Measurements from ENCODE around the gene RPLP1. TPM values are rescaled to one million over a fixed set of nuclear protein-coding genes. Genes with fewer than 3 reads are reported as not detected.

RPLP1 gene
- total RNA-seq, 1 experiment from 2014 or later, result 1,651 TPM

DNA sequence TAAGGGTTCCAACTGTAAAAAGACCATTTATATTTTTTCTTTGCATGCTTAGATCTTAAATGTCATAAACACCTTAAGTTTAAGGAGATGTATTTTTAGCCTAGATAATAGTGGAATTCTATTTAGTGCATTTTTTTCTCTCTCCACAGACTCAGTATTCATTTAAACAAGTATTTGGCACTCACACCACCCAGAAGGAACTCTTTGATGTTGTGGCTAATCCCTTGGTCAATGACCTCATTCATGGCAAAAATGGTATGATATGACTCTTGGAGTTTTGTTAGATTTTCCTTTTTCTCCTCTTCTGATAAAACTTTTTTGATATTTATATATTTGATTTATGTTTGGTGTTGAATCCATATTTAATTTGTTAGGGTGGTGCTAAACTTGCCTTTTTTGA, 31.1 kb upstream of the RPLP1 start:
- no peak for DNase-seq
- Histone ChIP-seq H3K4me3 (no peak overlapping the region), H3K9me2 (ENCODE audit: insufficient read depth) (no peaks in the 10 kb centered on the region), H3K79me2 (ENCODE audit: low read depth) (peaks cover 37% of the 10 kb centered on the region), H3K27ac (no peak overlapping the region), H3K36me3 (ENCODE audit: low read depth) (peaks cover 52% of the 10 kb centered on the region), H2AFZ (no peak overlapping the region), H3K9me3 (ENCODE audit: insufficient read depth, low read depth) (no peaks in the 10 kb centered on the region), H3F3A (ENCODE audit: insufficient read depth, low read depth) (no peaks in the 10 kb centered on the region), H3K4me1 (replicated peaks; ENCODE audit: insufficient read depth) (peaks cover under 1% of the 10 kb centered on the region; the same call in 1 of the 2 replicates), H4K20me1 (ENCODE audit: insufficient read depth) (peaks cover 3% of the 10 kb centered on the region; the same call in 1 of the 2 replicates), H3K27me3 (ENCODE audit: insufficient read depth, low read depth) (no peaks in the 10 kb centered on the region), H3K4me2 (no peak overlapping the region)
- intact Hi-C loops (cut with micrococcal nuclease; ENCODE audit: unreplicated experiment), result no loop called here
- CTCF ChIA-PET, result interaction anchor here (0.7 kb wide), 1 partner anchor 396 kb away, joined by 4 read pairs; no protein-coding TSS in a partner anchor
- no peak for TF ChIP-seq EZH2 (IDR thresholded peaks at IDR 0.05; ENCODE audit: low read depth)
- TF ChIP-seq, protein P1, sequence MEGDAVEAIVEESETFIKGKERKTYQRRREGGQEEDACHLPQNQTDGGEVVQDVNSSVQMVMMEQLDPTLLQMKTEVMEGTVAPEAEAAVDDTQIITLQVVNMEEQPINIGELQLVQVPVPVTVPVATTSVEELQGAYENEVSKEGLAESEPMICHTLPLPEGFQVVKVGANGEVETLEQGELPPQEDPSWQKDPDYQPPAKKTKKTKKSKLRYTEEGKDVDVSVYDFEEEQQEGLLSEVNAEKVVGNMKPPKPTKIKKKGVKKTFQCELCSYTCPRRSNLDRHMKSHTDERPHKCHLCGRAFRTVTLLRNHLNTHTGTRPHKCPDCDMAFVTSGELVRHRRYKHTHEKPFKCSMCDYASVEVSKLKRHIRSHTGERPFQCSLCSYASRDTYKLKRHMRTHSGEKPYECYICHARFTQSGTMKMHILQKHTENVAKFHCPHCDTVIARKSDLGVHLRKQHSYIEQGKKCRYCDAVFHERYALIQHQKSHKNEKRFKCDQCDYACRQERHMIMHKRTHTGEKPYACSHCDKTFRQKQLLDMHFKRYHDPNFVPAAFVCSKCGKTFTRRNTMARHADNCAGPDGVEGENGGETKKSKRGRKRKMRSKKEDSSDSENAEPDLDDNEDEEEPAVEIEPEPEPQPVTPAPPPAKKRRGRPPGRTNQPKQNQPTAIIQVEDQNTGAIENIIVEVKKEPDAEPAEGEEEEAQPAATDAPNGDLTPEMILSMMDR (conservative IDR thresholded peaks at IDR 0.05), result no peak
- BruUV-seq (replicated peaks), result no TSS peak
- POLR2A ChIA-PET (ENCODE audit: unreplicated experiment), result no interaction called here

DNA sequence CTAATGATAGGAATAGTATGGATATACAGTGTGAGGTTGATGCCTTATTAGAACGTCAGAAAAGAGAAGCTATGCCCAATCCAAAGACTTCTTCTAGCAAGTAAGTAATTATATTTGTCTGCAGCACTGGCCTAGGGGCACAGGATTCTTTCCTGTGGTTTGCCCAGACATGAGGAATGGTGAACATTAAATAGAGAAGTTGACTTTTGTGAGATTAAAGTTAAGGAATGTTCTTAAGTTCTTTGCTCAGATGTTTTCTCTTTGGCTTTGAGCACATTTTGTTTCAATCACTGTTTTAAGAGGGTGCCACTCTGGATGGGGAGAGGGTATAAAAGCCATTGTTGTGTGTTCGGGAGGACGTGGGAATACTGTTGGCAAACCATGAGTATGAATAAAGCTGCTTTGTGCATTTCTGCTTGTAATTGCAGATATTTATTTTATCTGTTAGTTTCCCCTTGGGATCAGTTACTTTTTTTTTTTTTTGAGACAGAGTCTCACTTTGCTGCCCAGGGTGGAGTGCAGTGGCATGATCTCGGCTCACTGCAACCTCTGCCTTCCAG, 30.2 kb upstream of the RPLP1 start:
- BruUV-seq (replicated peaks), result no TSS peak
- CTCF ChIA-PET, result interaction anchor here (0.7 kb wide), 1 partner anchor 397 kb away, joined by 4 read pairs; no protein-coding TSS in a partner anchor

DNA sequence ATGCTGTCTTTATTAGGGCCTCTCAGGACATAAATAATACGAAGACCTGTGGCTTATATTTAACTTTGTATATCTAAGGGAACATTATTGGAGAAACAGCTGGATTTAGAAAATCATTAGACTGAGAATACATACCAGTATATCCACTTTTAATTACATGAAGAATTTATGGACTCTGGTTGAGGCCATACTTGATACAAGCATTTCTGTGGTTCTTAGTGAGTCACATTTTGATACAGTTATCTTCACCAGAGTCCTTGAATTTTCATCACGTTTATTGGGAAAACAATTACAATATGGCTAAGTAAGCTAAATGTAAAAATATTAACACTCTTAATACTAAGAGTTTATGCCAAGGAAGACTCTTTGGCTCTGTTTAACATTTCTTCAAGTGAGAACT, 28.6 kb upstream of the RPLP1 start:
- H2AFZ ChIP-seq, result no peak overlapping the region
- no peak overlapping the region for H3K4me2 ChIP-seq
- POLR2A ChIA-PET (ENCODE audit: unreplicated experiment), result interaction anchor here (0.6 kb wide), 1 partner anchor 385 kb away, joined by 6 read pairs; no protein-coding TSS in a partner anchor
- DNase-seq, result no peak
- no peak overlapping the region for H3K27ac ChIP-seq
- H3K27me3 ChIP-seq (ENCODE audit: insufficient read depth, low read depth), result no peaks in the 10 kb centered on the region
- no peak overlapping the region for H3K4me3 ChIP-seq
- no peaks in the 10 kb centered on the region for H3K9me2 ChIP-seq (ENCODE audit: insufficient read depth)
- intact Hi-C loops (cut with micrococcal nuclease; ENCODE audit: unreplicated experiment), result no loop called here
- H4K20me1 ChIP-seq (ENCODE audit: insufficient read depth), result no peaks in the 10 kb centered on the region
- no TSS peak for BruUV-seq (replicated peaks)
- peaks cover 12% of the 10 kb centered on the region for H3K79me2 ChIP-seq (ENCODE audit: low read depth)
- H3K4me1 ChIP-seq (replicated peaks; ENCODE audit: insufficient read depth), result no peaks in the 10 kb centered on the region
- CTCF ChIA-PET, result no interaction called here
- TF ChIP-seq, protein P1 (conservative IDR thresholded peaks at IDR 0.05), result no peak
- no peak for TF ChIP-seq EZH2 (IDR thresholded peaks at IDR 0.05; ENCODE audit: low read depth)
- peaks cover 39% of the 10 kb centered on the region for H3K36me3 ChIP-seq (ENCODE audit: low read depth)
- H3K9me3 ChIP-seq (ENCODE audit: insufficient read depth, low read depth), result no peaks in the 10 kb centered on the region
- H3F3A ChIP-seq (ENCODE audit: insufficient read depth, low read depth), result no peaks in the 10 kb centered on the region

More for the DNA sequence above, 30.2 kb upstream of the RPLP1 start:
- Histone ChIP-seq H3K36me3 (ENCODE audit: low read depth) (peaks cover 47% of the 10 kb centered on the region), H3K9me2 (ENCODE audit: insufficient read depth) (no peaks in the 10 kb centered on the region), H2AFZ (no peak overlapping the region), H3K27ac (no peak overlapping the region), H3K79me2 (ENCODE audit: low read depth) (peaks cover 28% of the 10 kb centered on the region), H3K4me1 (replicated peaks; ENCODE audit: insufficient read depth) (no peaks in the 10 kb centered on the region; the same call in 1 of the 2 replicates), H4K20me1 (ENCODE audit: insufficient read depth) (peaks cover 3% of the 10 kb centered on the region; the same call in 1 of the 2 replicates), H3K4me3 (no peak overlapping the region), H3F3A (ENCODE audit: insufficient read depth, low read depth) (no peaks in the 10 kb centered on the region), H3K9me3 (ENCODE audit: insufficient read depth, low read depth) (no peaks in the 10 kb centered on the region), H3K4me2 (no peak overlapping the region), H3K27me3 (ENCODE audit: insufficient read depth, low read depth) (no peaks in the 10 kb centered on the region)
- POLR2A ChIA-PET (ENCODE audit: unreplicated experiment), result no interaction called here
- intact Hi-C loops (cut with micrococcal nuclease; ENCODE audit: unreplicated experiment), result no loop called here
- TF ChIP-seq, protein P1 (conservative IDR thresholded peaks at IDR 0.05), result no peak
- TF ChIP-seq EZH2 (IDR thresholded peaks at IDR 0.05; ENCODE audit: low read depth), result no peak
- no peak for DNase-seq
